ENCODE data around the gene NFATC4. TPM values are rescaled to one million over a fixed set of nuclear protein-coding genes. Genes with fewer than 3 reads are reported as not detected.

Gene NFATC4
- total and polyA plus RNA-seq, 2 of the 4 experiments (the other 2 are of a cell fraction), result 15.6 to 35.8 TPM

- no peaks in the 10 kb centered on the region for H3K36me3 ChIP-seq (ENCODE audit: control insufficient read depth, insufficient read depth, low read length)
- no peak overlapping the region for H3K4me2 ChIP-seq (ENCODE audit: low read depth, low read length)
- H3K14ac ChIP-seq (replicated peaks; ENCODE audit: low read depth, low read length), result no peak overlapping the region
- no peak overlapping the region for H4K8ac ChIP-seq (ENCODE audit: low read depth in 2 of 2, low read length in 2 of 2)
- H3K23ac ChIP-seq (ENCODE audit: low read depth, low read length), result no peak overlapping the region
- H3K9me1 ChIP-seq (ENCODE audit: insufficient read depth, low read length), result no peaks in the 10 kb centered on the region
- H2AK5ac ChIP-seq (ENCODE audit: low read depth, low read length), result no peak overlapping the region
- no peak overlapping the region for H3K18ac ChIP-seq (ENCODE audit: low read depth, low read length)
- no peaks in the 10 kb centered on the region for H4K20me1 ChIP-seq (ENCODE audit: insufficient read depth, low read length)
- no peak overlapping the region for H4K5ac ChIP-seq (ENCODE audit: low read depth, low read length)
- peak overlapping the region; percentile 39 for H2AK9ac ChIP-seq (replicated peaks; ENCODE audit: low read depth, low read length, poor library complexity)
- ATAC-seq (ENCODE audit: low read depth) (no peak), DNase-seq (no peak)
- no peak overlapping the region for H3K4ac ChIP-seq (ENCODE audit: low read depth, low read length)
- dilution Hi-C loops (cut with HindIII; ENCODE audit: low sequenced_read_pairs, unreplicated experiment), result no loop called here
- H2BK15ac ChIP-seq (ENCODE audit: low read depth, low read length), result no peak overlapping the region
- in situ Hi-C loops (cut with MboI; ENCODE audit: low sequenced_read_pairs), result no loop called here
- no peaks in the 10 kb centered on the region for H3K79me1 ChIP-seq (ENCODE audit: low read depth in 1 of 2, low read length in 2 of 2)
- H3K9me3 ChIP-seq (ENCODE audit: control insufficient read depth, insufficient read depth, low read length), result no peaks in the 10 kb centered on the region; the same call in 1 of the 2 replicates
- H2BK5ac ChIP-seq (ENCODE audit: low read depth, low read length, poor library complexity, severe bottlenecking), result no peak overlapping the region
- TF ChIP-seq CEBPB (IDR thresholded peaks at IDR 0.05; ENCODE audit: low read depth, low read length), result no peak
- no peak for TF ChIP-seq CHD1 (IDR thresholded peaks at IDR 0.05; ENCODE audit: low read depth, low read length)
- no peak for TF ChIP-seq POLR2A (IDR thresholded peaks at IDR 0.05; ENCODE audit: low read depth, low read length)
- no peak for TF ChIP-seq MAZ (IDR thresholded peaks at IDR 0.05; ENCODE audit: borderline replicate concordance, low read depth, low read length)
- TF ChIP-seq SMC3 (IDR thresholded peaks at IDR 0.05; ENCODE audit: low read depth, low read length), result no peak
- no peak for TF ChIP-seq RFX5 (IDR thresholded peaks at IDR 0.05; ENCODE audit: low read depth, low read length)
- TF ChIP-seq NFE2L2 (IDR thresholded peaks at IDR 0.05; ENCODE audit: low read depth, low read length), result no peak
- no peak for TF ChIP-seq RCOR1 (IDR thresholded peaks at IDR 0.05; ENCODE audit: insufficient replicate concordance, low read length)
- no peak for TF ChIP-seq CTCF (conservative IDR thresholded peaks at IDR 0.05; ENCODE audit: low read depth, low read length)
- no peak for TF ChIP-seq MAFK (IDR thresholded peaks at IDR 0.05; ENCODE audit: low read depth, low read length)
- H3K56ac ChIP-seq (ENCODE audit: extremely low read depth, insufficient read depth, low read length), result no peak overlapping the region
- intact Hi-C loops (cut with micrococcal nuclease), result no loop called here
- H3K9ac ChIP-seq (ENCODE audit: low read depth, low read length), result no peak overlapping the region
- no peak overlapping the region for H3K4me3 ChIP-seq (ENCODE audit: insufficient read depth, low read depth, low read length)
- no peak overlapping the region for H2BK120ac ChIP-seq (ENCODE audit: low read depth, low read length)
- H3K27me3 ChIP-seq (ENCODE audit: control insufficient read depth, insufficient read depth, low read length), result peaks cover 81% of the 10 kb centered on the region
- H3K4me1 ChIP-seq (ENCODE audit: control insufficient read depth, insufficient read depth, low read length), result peaks cover under 1% of the 10 kb centered on the region; the same call in 1 of the 2 replicates
- no peak overlapping the region for H2BK20ac ChIP-seq (ENCODE audit: low read depth, low read length)
- no TSS peak for BruUV-seq (replicated peaks)
- ChIA-PET CTCF (interaction anchor here (1.0 kb wide), 1 partner anchor 98 kb away, joined by 3 read pairs; no protein-coding TSS in a partner anchor), POLR2A (ENCODE audit: unreplicated experiment) (no interaction called here)
- H4K91ac ChIP-seq (ENCODE audit: insufficient read depth, low read depth, low read length), result no peak overlapping the region
- no peak overlapping the region for H2AFZ ChIP-seq (replicated peaks; ENCODE audit: low read length, poor library complexity)
- H3K27ac ChIP-seq (ENCODE audit: insufficient read depth, low read length), result no peak overlapping the region
- 81% methylated on average over 10 of the region's 14 CpGs; no CpG with 5 or more reads in 1 of the 2 experiments for whole genome bisulfite sequencing, 2 experiments (ENCODE audit: extremely low coverage in 2 of 2, insufficient read length in 1 of 2)
These were observed 29.1 kb upstream of the NFATC4 start for GRCh38 chr14:24338843-24339242.

Data from IMR-90 (cell line).